K562 (cell line): ENCODE results near the gene DISP1. TPM values are rescaled to one million over a fixed set of nuclear protein-coding genes. Genes with fewer than 3 reads are reported as not detected.

Source experiments
- BCLAF1 ChIP-seq, 2 experiments: fragments of 450-650 bp in 1 of 2; IDR thresholded peaks; 2 replicates each; pipeline ENCODE4 v1.6.1; 2011 to 2017; ENCODE audit warnings: low read depth in 2 of 2, antibody characterized with exemption in 1 of 2, borderline replicate concordance in 1 of 2, low read length in 1 of 2, mild to moderate bottlenecking in 1 of 2, mixed read lengths in 1 of 2; ENCODE audit not compliant: control insufficient read depth in 1 of 2
- CTBP1 ChIP-seq: fragments of 450-650 bp; IDR thresholded peaks from 2 replicates; pipeline ENCODE4 v1.6.1; 2016; ENCODE audit warnings: borderline replicate concordance
- DNMT1 ChIP-seq: fragments of 450-650 bp; IDR thresholded peaks from 2 replicates; pipeline ENCODE4 v1.6.1; 2016; ENCODE audit warnings: antibody characterized with exemption, mild to moderate bottlenecking
- E2F6 ChIP-seq, 2 experiments: IDR thresholded peaks; 2 replicates each; pipeline ENCODE4 v1.6.1; 2011; ENCODE audit warnings: borderline replicate concordance in 1 of 2, control low read depth in 1 of 2, low read depth in 1 of 2, low read length in 1 of 2, mild to moderate bottlenecking in 1 of 2, mixed read lengths in 1 of 2, moderate library complexity in 1 of 2; ENCODE audit not compliant: insufficient read depth in 1 of 2, insufficient read length in 1 of 2, poor library complexity in 1 of 2, severe bottlenecking in 1 of 2; ENCODE audit errors: extremely low read depth in 1 of 2
- ELF1 ChIP-seq: fragments of 200-800 bp; sonication (Bioruptor generic); IDR thresholded peaks from 2 replicates; pipeline ENCODE4 v1.6.1; 2016; ENCODE audit warnings: missing genetic modification characterization, missing compliant biosample characterization
- ELF2 ChIP-seq: fragments of 250-450 bp; sonication (Bioruptor Pico); IDR thresholded peaks from 2 replicates; pipeline ENCODE4 v1.5.0; 2021; ENCODE audit warnings: mild to moderate bottlenecking
- FOS ChIP-seq: IDR thresholded peaks from 3 replicates; pipeline ENCODE4 v1.6.1; 2011; ENCODE audit not compliant: insufficient read length; ENCODE audit errors: extremely low read depth
- FOSL1 ChIP-seq: fragments of 200-800 bp; sonication (Bioruptor generic); conservative IDR thresholded peaks from 2 replicates; pipeline ENCODE4 v1.6.1; 2016; ENCODE audit warnings: missing genetic modification characterization, missing compliant biosample characterization
- GTF2F1 ChIP-seq: IDR thresholded peaks from 2 replicates; pipeline ENCODE4 v1.6.1; 2011; ENCODE audit warnings: low read depth, low read length, improper control_type of control experiment
- HMBOX1 ChIP-seq: sonication (generic); IDR thresholded peaks from 2 replicates; pipeline ENCODE4 v1.6.1; 2016
- HNRNPK ChIP-seq: fragments of 200-400 bp; formaldehyde crosslinking; IDR thresholded peaks from one replicate; pipeline ENCODE4 v1.6.1; 2018; ENCODE audit warnings: mild to moderate bottlenecking, low read depth, low read length; ENCODE audit not compliant: poor library complexity, severe bottlenecking
- NFXL1 ChIP-seq: fragments of 450-650 bp; formaldehyde crosslinking; IDR thresholded peaks from 2 replicates; pipeline ENCODE4 v1.4.0; 2021; ENCODE audit warnings: mild to moderate bottlenecking
- PHTF2 ChIP-seq: fragments of 250-450 bp; sonication (Bioruptor Pico); IDR thresholded peaks from 2 replicates; pipeline ENCODE4 v1.5.0; 2021; ENCODE audit warnings: mild to moderate bottlenecking
- RBM34 ChIP-seq: fragments of 200-400 bp; formaldehyde crosslinking; IDR thresholded peaks from 2 replicates; pipeline ENCODE4 v1.6.1; 2018; ENCODE audit warnings: low read length, borderline replicate concordance; ENCODE audit not compliant: insufficient read depth
- RBM39 ChIP-seq: fragments of 200-400 bp; formaldehyde crosslinking; optimal IDR thresholded peaks from 2 replicates; pipeline ENCODE3; 2018; ENCODE audit warnings: low read depth, low read length
- SRSF3 ChIP-seq: fragments of 200-400 bp; formaldehyde crosslinking; IDR thresholded peaks from 2 replicates; pipeline ENCODE4 v1.6.1; 2016; ENCODE audit warnings: mild to moderate bottlenecking, low read length, moderate library complexity; ENCODE audit not compliant: insufficient read depth
- UBTF ChIP-seq, 2 experiments: IDR thresholded peaks; 2 replicates each; pipeline ENCODE4 v1.6.1; 2012; ENCODE audit warnings: improper control_type of control experiment in 2 of 2, low read depth in 2 of 2, low read length in 2 of 2, borderline replicate concordance in 1 of 2
- ZNF766 ChIP-seq: fragments of 200-800 bp; sonication (Bioruptor generic); conservative IDR thresholded peaks from 2 replicates; pipeline ENCODE4 v1.6.1; 2016; ENCODE audit warnings: missing genetic modification characterization, missing compliant biosample characterization
- polyA plus RNA-seq, 8 experiments: library from polyadenylated mRNA; depleted of rRNA in 4 of 8; stranded (reverse) in 5 of 8; unstranded in 3 of 8; fragments of >200 nt; fragmentation: Nextera tagmentation in 2 of 8; fragmentation: Illumina TruSeq in 1 of 8; extraction: Ambion mirVana in 2 of 8; extraction: Trizol in 1 of 8; gene quantifications; 2 replicates each; pipeline versions ENCODE4 v1.2.1 to v1.2.3, GENCODE V29; 2011 to 2014; ENCODE audit warnings: inconsistent platforms in 1 of 8, missing spikeins in 1 of 8
- total RNA-seq, 7 experiments: library from RNA; depleted of rRNA in 6 of 7; stranded (reverse); fragments of >200 nt in 6 of 7; fragmentation: Illumina TruSeq in 2 of 7; extraction: Trizol in 2 of 7; gene quantifications; 2 replicates each; pipeline versions ENCODE4 v1.2.1 to v1.2.3, GENCODE V29; 2011 to 2021; ENCODE audit warnings: low replicate concordance in 1 of 7

DISP1 gene
- total and polyA plus RNA-seq, 9 of the 15 experiments (the other 6 are each of a cell fraction or from before 2014, with no cell fraction given), result 0.02 to 0.35 (median 0.04) TPM; not detected in 2

GRCh38 chr1:222814536-222815439 lies at the start of gene DISP1 (continued):
- TF ChIP-seq PHTF2 (CRISPR knock-in tag) (no peak), FOS (no peak), E2F6 (IDR thresholded peaks at IDR 0.05; ENCODE audit: borderline replicate concordance in 1 of 2, extremely low read depth in 1 of 2, insufficient read depth in 1 of 2, insufficient read length in 1 of 2, low read depth in 1 of 2, low read length in 1 of 2, poor library complexity in 1 of 2, severe bottlenecking in 1 of 2) (peak; percentile 18 to 49), ELF1 (0 out of 2 replicates have a peak, but pooled peaks have one; percentile 19), BCLAF1 (IDR thresholded peaks at IDR 0.05; ENCODE audit: borderline replicate concordance in 1 of 2, control insufficient read depth in 1 of 2, low read depth in 2 of 2, low read length in 1 of 2) (no peak), HMBOX1 (no peak), SRSF3 (no peak), ZNF766 (CRISPR knock-in tag) (no peak), FOSL1 (tag) (peak; percentile 53), CTBP1 (peak; percentile 34; the same call in 1 of the 2 replicates), ELF2 (CRISPR knock-in tag) (no peak), HNRNPK (no peak), DNMT1 (no peak), GTF2F1 (no peak), RBM34 (no peak), UBTF (IDR thresholded peaks at IDR 0.05; ENCODE audit: borderline replicate concordance in 1 of 2, low read depth in 2 of 2, low read length in 2 of 2) (peak; percentile 63 to 71; a peak in 1 of 4 replicates), NFXL1 (no peak), RBM39 (no peak)
